HEK293 (cell line): ENCODE data around the gene IFT52.

Experiments
- ATF2 ChIP-seq: fragments of 450-650 bp; formaldehyde crosslinking; IDR thresholded peaks from 2 replicates; pipeline ENCODE4 v1.5.1; 2016; ENCODE audit warnings: missing biosample characterization, missing genetic modification characterization, low read depth
- HOXC10 ChIP-seq: sonication (generic); formaldehyde crosslinking; IDR thresholded peaks from 2 replicates; pipeline ENCODE4 v1.8.1; 2023; ENCODE audit warnings: mild to moderate bottlenecking, missing genetic modification reagents
- IKZF3 ChIP-seq: fragments of 450-650 bp; IDR thresholded peaks from 2 replicates; pipeline ENCODE4 v1.5.0; 2018; ENCODE audit warnings: missing biosample characterization, mild to moderate bottlenecking, missing genetic modification characterization, moderate library complexity
- KLF16 ChIP-seq: fragments of 450-650 bp; formaldehyde crosslinking; IDR thresholded peaks from 2 replicates; pipeline ENCODE4 v1.5.1; 2017; ENCODE audit warnings: missing biosample characterization, missing genetic modification characterization
- TCF7L2 ChIP-seq: IDR thresholded peaks from 2 replicates; pipeline ENCODE4 v1.6.1; 2011; ENCODE audit warnings: low read depth, mild to moderate bottlenecking, inconsistent platforms, low read length, moderate library complexity, borderline replicate concordance
- YY1 ChIP-seq: fragments of 450-650 bp; formaldehyde crosslinking; IDR thresholded peaks from 2 replicates; pipeline ENCODE4 v1.5.1; 2018; ENCODE audit warnings: missing biosample characterization, missing genetic modification characterization
- ZBTB10 ChIP-seq: fragments of 450-650 bp; formaldehyde crosslinking; IDR thresholded peaks from 2 replicates; pipeline ENCODE4 v1.5.1; 2016; ENCODE audit warnings: missing biosample characterization, missing genetic modification characterization
- ZBTB21 ChIP-seq: fragments of 450-650 bp; formaldehyde crosslinking; IDR thresholded peaks from 2 replicates; pipeline ENCODE4 v1.5.1; 2017; ENCODE audit warnings: missing biosample characterization, missing genetic modification characterization
- ZBTB48 ChIP-seq: fragments of 450-650 bp; formaldehyde crosslinking; IDR thresholded peaks from 2 replicates; pipeline ENCODE4 v1.5.1; 2016; ENCODE audit warnings: missing biosample characterization, missing genetic modification characterization
- ZNF138 ChIP-seq: fragments of 450-650 bp; formaldehyde crosslinking; IDR thresholded peaks from 2 replicates; pipeline ENCODE4 v1.5.1; 2016; ENCODE audit warnings: missing biosample characterization, missing genetic modification characterization, borderline replicate concordance
- ZNF239 ChIP-seq: fragments of 450-650 bp; formaldehyde crosslinking; IDR thresholded peaks from 2 replicates; pipeline ENCODE4 v1.5.1; 2016; ENCODE audit warnings: missing biosample characterization, missing genetic modification characterization
- ZNF266 ChIP-seq: fragments of 450-650 bp; formaldehyde crosslinking; IDR thresholded peaks from 2 replicates; pipeline ENCODE4 v1.5.1; 2016; ENCODE audit warnings: missing biosample characterization, missing genetic modification characterization, low read depth
- ZNF354C ChIP-seq: fragments of 450-650 bp; formaldehyde crosslinking; IDR thresholded peaks from 2 replicates; pipeline ENCODE4 v1.5.1; 2016; ENCODE audit warnings: missing biosample characterization, missing genetic modification characterization, low read depth, borderline replicate concordance
- ZNF426 ChIP-seq: fragments of 450-650 bp; formaldehyde crosslinking; IDR thresholded peaks from 2 replicates; pipeline ENCODE4 v1.5.1; 2017; ENCODE audit warnings: missing biosample characterization, missing genetic modification characterization, mild to moderate bottlenecking, inconsistent platforms, moderate library complexity
- ZNF521 ChIP-seq: fragments of 450-650 bp; formaldehyde crosslinking; IDR thresholded peaks from 2 replicates; pipeline ENCODE4 v1.5.1; 2017; ENCODE audit warnings: missing biosample characterization, mild to moderate bottlenecking, missing genetic modification characterization
- ZNF558 ChIP-seq: fragments of 450-650 bp; formaldehyde crosslinking; IDR thresholded peaks from 2 replicates; pipeline ENCODE4 v1.5.1; 2016; ENCODE audit warnings: missing biosample characterization, missing genetic modification characterization
- ZNF580 ChIP-seq: fragments of 450-650 bp; formaldehyde crosslinking; IDR thresholded peaks from 2 replicates; pipeline ENCODE4 v1.5.1; 2016; ENCODE audit warnings: missing biosample characterization, missing genetic modification characterization
- ZNF624 ChIP-seq: fragments of 450-650 bp; formaldehyde crosslinking; IDR thresholded peaks from 2 replicates; pipeline ENCODE4 v1.5.1; 2017; ENCODE audit warnings: missing biosample characterization, missing genetic modification characterization
- ZSCAN30 ChIP-seq: fragments of 450-650 bp; IDR thresholded peaks from 2 replicates; pipeline ENCODE4 v1.5.1; 2018; ENCODE audit warnings: missing biosample characterization, mild to moderate bottlenecking, missing genetic modification characterization, moderate library complexity
- ZXDB ChIP-seq: fragments of 450-650 bp; formaldehyde crosslinking; IDR thresholded peaks from 2 replicates; pipeline ENCODE4 v1.5.1; 2016; ENCODE audit warnings: missing biosample characterization, missing genetic modification characterization
- TF ChIP-seq, protein P1 (sequence below): fragments of 450-650 bp; formaldehyde crosslinking; IDR thresholded peaks from 2 replicates; pipeline ENCODE4 v1.5.1; 2016; ENCODE audit warnings: missing biosample characterization, missing genetic modification characterization
- TF ChIP-seq, protein P2 (sequence below): fragments of 450-650 bp; formaldehyde crosslinking; IDR thresholded peaks from 2 replicates; pipeline ENCODE4 v1.5.1; 2017; ENCODE audit warnings: missing biosample characterization, mild to moderate bottlenecking, missing genetic modification characterization, moderate library complexity
- TF ChIP-seq, protein P3 (sequence below): fragments of 450-650 bp; formaldehyde crosslinking; optimal IDR thresholded peaks from 2 replicates; pipeline ENCODE3; 2016; ENCODE audit warnings: missing biosample characterization, mild to moderate bottlenecking, missing genetic modification characterization
- TF ChIP-seq, protein P4 (sequence below): fragments of 450-650 bp; formaldehyde crosslinking; IDR thresholded peaks from 2 replicates; pipeline ENCODE4; 2016; ENCODE audit warnings: missing biosample characterization, missing genetic modification characterization
- TF ChIP-seq, protein P5 (sequence below): fragments of 450-650 bp; formaldehyde crosslinking; IDR thresholded peaks from 2 replicates; pipeline ENCODE4 v1.5.1; 2016; ENCODE audit warnings: missing biosample characterization, missing genetic modification characterization
- TF ChIP-seq, protein P6 (sequence below): sonication (generic); formaldehyde crosslinking; IDR thresholded peaks from 2 replicates; pipeline ENCODE4 v1.8.1; 2022; ENCODE audit warnings: mild to moderate bottlenecking, moderate library complexity, missing genetic modification reagents

Gene IFT52

GRCh38 chr20:43590392-43591303, at the start of gene IFT52 (continued):
- TF ChIP-seq, protein P1, sequence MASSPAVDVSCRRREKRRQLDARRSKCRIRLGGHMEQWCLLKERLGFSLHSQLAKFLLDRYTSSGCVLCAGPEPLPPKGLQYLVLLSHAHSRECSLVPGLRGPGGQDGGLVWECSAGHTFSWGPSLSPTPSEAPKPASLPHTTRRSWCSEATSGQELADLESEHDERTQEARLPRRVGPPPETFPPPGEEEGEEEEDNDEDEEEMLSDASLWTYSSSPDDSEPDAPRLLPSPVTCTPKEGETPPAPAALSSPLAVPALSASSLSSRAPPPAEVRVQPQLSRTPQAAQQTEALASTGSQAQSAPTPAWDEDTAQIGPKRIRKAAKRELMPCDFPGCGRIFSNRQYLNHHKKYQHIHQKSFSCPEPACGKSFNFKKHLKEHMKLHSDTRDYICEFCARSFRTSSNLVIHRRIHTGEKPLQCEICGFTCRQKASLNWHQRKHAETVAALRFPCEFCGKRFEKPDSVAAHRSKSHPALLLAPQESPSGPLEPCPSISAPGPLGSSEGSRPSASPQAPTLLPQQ = peak; percentile 40
- TF ChIP-seq ZNF239 (tag by site-specific recombination) = no peak
- TF ChIP-seq ZBTB48 (tag by site-specific recombination) = no peak
- TF ChIP-seq ZBTB21 (tag by site-specific recombination) = no peak
- no peak for TF ChIP-seq YY1 (tag by site-specific recombination)
- peak; percentile 87 for TF ChIP-seq IKZF3 (tag by site-specific recombination)
- TF ChIP-seq, protein P2, sequence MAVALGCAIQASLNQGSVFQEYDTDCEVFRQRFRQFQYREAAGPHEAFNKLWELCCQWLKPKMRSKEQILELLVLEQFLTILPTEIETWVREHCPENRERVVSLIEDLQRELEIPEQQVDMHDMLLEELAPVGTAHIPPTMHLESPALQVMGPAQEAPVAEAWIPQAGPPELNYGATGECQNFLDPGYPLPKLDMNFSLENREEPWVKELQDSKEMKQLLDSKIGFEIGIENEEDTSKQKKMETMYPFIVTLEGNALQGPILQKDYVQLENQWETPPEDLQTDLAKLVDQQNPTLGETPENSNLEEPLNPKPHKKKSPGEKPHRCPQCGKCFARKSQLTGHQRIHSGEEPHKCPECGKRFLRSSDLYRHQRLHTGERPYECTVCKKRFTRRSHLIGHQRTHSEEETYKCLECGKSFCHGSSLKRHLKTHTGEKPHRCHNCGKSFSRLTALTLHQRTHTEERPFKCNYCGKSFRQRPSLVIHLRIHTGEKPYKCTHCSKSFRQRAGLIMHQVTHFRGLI (tag by site-specific recombination) = peak; percentile 12; the same call in 1 of the 2 replicates
- no peak for TF ChIP-seq ZNF138 (tag by site-specific recombination)
- no peak for TF ChIP-seq TCF7L2
- no peak for TF ChIP-seq ZNF266 (tag by site-specific recombination)
- peak; percentile 76; the same call in 1 of the 2 replicates for TF ChIP-seq ZNF580 (tag by site-specific recombination)
- TF ChIP-seq ZXDB (tag by site-specific recombination) = peak; percentile 85
- TF ChIP-seq ZNF426 (tag by site-specific recombination) = no peak
- TF ChIP-seq ZBTB10 (tag by site-specific recombination) = no peak
- TF ChIP-seq ZNF521 (tag by site-specific recombination) = no peak
- TF ChIP-seq HOXC10 = no peak
- TF ChIP-seq ZNF624 (tag by site-specific recombination) = no peak
- TF ChIP-seq, protein P3, sequence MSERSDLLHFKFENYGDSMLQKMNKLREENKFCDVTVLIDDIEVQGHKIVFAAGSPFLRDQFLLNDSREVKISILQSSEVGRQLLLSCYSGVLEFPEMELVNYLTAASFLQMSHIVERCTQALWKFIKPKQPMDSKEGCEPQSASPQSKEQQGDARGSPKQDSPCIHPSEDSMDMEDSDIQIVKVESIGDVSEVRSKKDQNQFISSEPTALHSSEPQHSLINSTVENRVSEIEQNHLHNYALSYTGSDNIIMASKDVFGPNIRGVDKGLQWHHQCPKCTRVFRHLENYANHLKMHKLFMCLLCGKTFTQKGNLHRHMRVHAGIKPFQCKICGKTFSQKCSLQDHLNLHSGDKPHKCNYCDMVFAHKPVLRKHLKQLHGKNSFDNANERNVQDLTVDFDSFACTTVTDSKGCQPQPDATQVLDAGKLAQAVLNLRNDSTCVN = peak; percentile 56
- TF ChIP-seq ZNF558 = no peak
- TF ChIP-seq KLF16 (tag by site-specific recombination) = peak; percentile 86; the same call in 1 of the 2 replicates
- TF ChIP-seq, protein P4, sequence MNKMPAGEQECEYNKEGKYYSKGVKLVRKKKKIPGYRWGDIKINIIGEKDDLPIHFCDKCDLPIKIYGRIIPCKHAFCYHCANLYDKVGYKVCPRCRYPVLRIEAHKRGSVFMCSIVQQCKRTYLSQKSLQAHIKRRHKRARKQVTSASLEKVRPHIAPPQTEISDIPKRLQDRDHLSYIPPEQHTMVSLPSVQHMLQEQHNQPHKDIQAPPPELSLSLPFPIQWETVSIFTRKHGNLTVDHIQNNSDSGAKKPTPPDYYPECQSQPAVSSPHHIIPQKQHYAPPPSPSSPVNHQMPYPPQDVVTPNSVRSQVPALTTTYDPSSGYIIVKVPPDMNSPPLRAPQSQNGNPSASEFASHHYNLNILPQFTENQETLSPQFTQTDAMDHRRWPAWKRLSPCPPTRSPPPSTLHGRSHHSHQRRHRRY (tag by site-specific recombination) = no peak
- peak; percentile 12 for TF ChIP-seq ZSCAN30 (tag by site-specific recombination)
- TF ChIP-seq, protein P5, sequence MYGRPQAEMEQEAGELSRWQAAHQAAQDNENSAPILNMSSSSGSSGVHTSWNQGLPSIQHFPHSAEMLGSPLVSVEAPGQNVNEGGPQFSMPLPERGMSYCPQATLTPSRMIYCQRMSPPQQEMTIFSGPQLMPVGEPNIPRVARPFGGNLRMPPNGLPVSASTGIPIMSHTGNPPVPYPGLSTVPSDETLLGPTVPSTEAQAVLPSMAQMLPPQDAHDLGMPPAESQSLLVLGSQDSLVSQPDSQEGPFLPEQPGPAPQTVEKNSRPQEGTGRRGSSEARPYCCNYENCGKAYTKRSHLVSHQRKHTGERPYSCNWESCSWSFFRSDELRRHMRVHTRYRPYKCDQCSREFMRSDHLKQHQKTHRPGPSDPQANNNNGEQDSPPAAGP (tag by site-specific recombination) = peak; percentile 70; the same call in 1 of the 2 replicates
- peak; percentile 82 for TF ChIP-seq ATF2 (tag by site-specific recombination)
- no peak for TF ChIP-seq ZNF354C
- TF ChIP-seq, protein P6, sequence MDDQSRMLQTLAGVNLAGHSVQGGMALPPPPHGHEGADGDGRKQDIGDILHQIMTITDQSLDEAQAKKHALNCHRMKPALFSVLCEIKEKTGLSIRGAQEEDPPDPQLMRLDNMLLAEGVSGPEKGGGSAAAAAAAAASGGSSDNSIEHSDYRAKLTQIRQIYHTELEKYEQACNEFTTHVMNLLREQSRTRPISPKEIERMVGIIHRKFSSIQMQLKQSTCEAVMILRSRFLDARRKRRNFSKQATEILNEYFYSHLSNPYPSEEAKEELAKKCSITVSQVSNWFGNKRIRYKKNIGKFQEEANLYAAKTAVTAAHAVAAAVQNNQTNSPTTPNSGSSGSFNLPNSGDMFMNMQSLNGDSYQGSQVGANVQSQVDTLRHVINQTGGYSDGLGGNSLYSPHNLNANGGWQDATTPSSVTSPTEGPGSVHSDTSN (CRISPR knock-in tag) = 0 out of 2 replicates have a peak, but pooled peaks have one; percentile 30
